ENCODE results near the gene CXorf65. TPM values are rescaled to one million over a fixed set of nuclear protein-coding genes. Genes with fewer than 3 reads are reported as not detected.
A peak's percentile ranks its signal among the peaks of the same experiment; 100 is the strongest.

The CXorf65 gene
- total and polyA plus RNA-seq, 2 donors from 2014 or later = 3.0 TPM; not detected in 1

- Histone ChIP-seq H3K36me3 (ENCODE audit: control insufficient read depth in 2 of 3, insufficient read depth in 3 of 3, low read length in 3 of 3) (no peaks in the 10 kb centered on the region), H3K4me1 (ENCODE audit: control insufficient read depth in 2 of 3, insufficient read depth in 2 of 3, low read depth in 1 of 3, low read length in 3 of 3) (peaks cover 0 to 2% (median 0%) of the 10 kb centered on the region in 3 donors), H3K27me3 (ENCODE audit: control insufficient read depth, insufficient read depth, low read length) (no peaks in the 10 kb centered on the region), H3K9me3 (ENCODE audit: control insufficient read depth in 2 of 3, insufficient read depth in 1 of 3, low read length in 3 of 3) (no peaks in the 10 kb centered on the region), H3K4me3 (ENCODE audit: low read length in 3 of 3) (peak overlapping the region; percentile 74 to 90 (median 77)), H3K9ac (ENCODE audit: low read length in 3 of 3) (peak overlapping the region; percentile 5 to 70 (median 58)), H3K27ac (ENCODE audit: low read depth in 2 of 2, low read length in 2 of 2) (no peak overlapping the region)
- no peak for FAIRE-seq
- no peak for TF ChIP-seq CTCF (IDR thresholded peaks at IDR 0.05; ENCODE audit: borderline replicate concordance, extremely low read depth, insufficient read depth)
- intact Hi-C loops (cut with DNase I) = no loop called here
- DNase-seq = peak in 3 of 5 donors; percentile 46 to 74 (median 54)
Observed at GRCh38 chrX:71095981-71096759, 10.4 kb downstream of the CXorf65 start.

GRCh38 chrX:71095555-71095980 is 11.0 kb downstream of the CXorf65 start, which contains the start of gene FOXO4:
TSS of gene FOXO4 (plus strand) at chrX:71095851. CDS start at chrX:71096529, 678 bp downstream.
- no peak for TF ChIP-seq CTCF (IDR thresholded peaks at IDR 0.05; ENCODE audit: borderline replicate concordance, extremely low read depth, insufficient read depth)
- no peaks in the 10 kb centered on the region for H3K36me3 ChIP-seq (ENCODE audit: control insufficient read depth in 2 of 3, insufficient read depth in 3 of 3, low read length in 3 of 3)
- peak; percentile 94 to 96 (median 95) for DNase-seq
- peak within 1 kb of the TSS; percentile 79 to 90 (median 79) for H3K4me3 ChIP-seq (ENCODE audit: low read length in 3 of 3)
- peaks cover 0 to 2% (median 0%) of the 10 kb centered on the region in 3 donors for H3K4me1 ChIP-seq (ENCODE audit: control insufficient read depth in 2 of 3, insufficient read depth in 2 of 3, low read depth in 1 of 3, low read length in 3 of 3)
- no peaks in the 10 kb centered on the region for H3K9me3 ChIP-seq (ENCODE audit: control insufficient read depth in 2 of 3, insufficient read depth in 1 of 3, low read length in 3 of 3)
- H3K27ac ChIP-seq (ENCODE audit: low read depth in 2 of 2, low read length in 2 of 2) = peak within 1 kb of the TSS in 1 of 2 donors; percentile 37
- H3K9ac ChIP-seq (ENCODE audit: low read length in 3 of 3) = peak within 1 kb of the TSS; percentile 48 to 71 (median 70)
- no peak for FAIRE-seq
- intact Hi-C loops (cut with DNase I) = no loop called here
- H3K27me3 ChIP-seq (ENCODE audit: control insufficient read depth, insufficient read depth, low read length) = no peaks in the 10 kb centered on the region

- intact Hi-C loops (cut with DNase I) = no loop called here
- Histone ChIP-seq H3K27me3 (ENCODE audit: control insufficient read depth, insufficient read depth, low read length) (no peaks in the 10 kb centered on the region), H3K36me3 (ENCODE audit: control insufficient read depth in 2 of 3, insufficient read depth in 3 of 3, low read length in 3 of 3) (no peaks in the 10 kb centered on the region), H3K9ac (ENCODE audit: low read length in 3 of 3) (peak overlapping the region; percentile 48 to 71 (median 64)), H3K4me1 (ENCODE audit: control insufficient read depth in 2 of 3, insufficient read depth in 2 of 3, low read depth in 1 of 3, low read length in 3 of 3) (peaks cover 0 to 2% (median 0%) of the 10 kb centered on the region in 3 donors), H3K9me3 (ENCODE audit: control insufficient read depth in 2 of 3, insufficient read depth in 1 of 3, low read length in 3 of 3) (no peaks in the 10 kb centered on the region), H3K27ac (ENCODE audit: low read depth in 2 of 2, low read length in 2 of 2) (no peak overlapping the region), H3K4me3 (ENCODE audit: low read length in 3 of 3) (peak overlapping the region; percentile 79 to 90 (median 79))
- no peak for TF ChIP-seq CTCF (IDR thresholded peaks at IDR 0.05; ENCODE audit: borderline replicate concordance, extremely low read depth, insufficient read depth)
- FAIRE-seq = no peak
- DNase-seq = no peak
Observed at GRCh38 chrX:71095033-71095432, 11.5 kb downstream of the CXorf65 start.

Data from kidney (tissue), 14 donors.